Activated CD8-positive, alpha-beta T cell treated with anti-CD3 and anti-CD28 coated beads for 36 hours (primary cell): ENCODE data around the gene CCDC38. TPM values are rescaled to one million over a fixed set of nuclear protein-coding genes. Genes with fewer than 3 reads are reported as not detected.

ENCODE experiments used
- ATAC-seq: fragments of 200-7000 bp; cut with Tn5 transposase; one replicate; pipeline ENCODE4 v1.10.0; 2021; ENCODE audit warnings: mild to moderate bottlenecking, moderate library complexity
- CTCF ChIA-PET: fragments of 350-600 bp; sonication (Branson Sonifier 250); formaldehyde crosslinking; loops from one replicate; lab custom pipeline; 2021; ENCODE audit warnings: antibody characterized with exemption; lab: Charles Lee
- POLR2A ChIA-PET: fragments of 350-600 bp; sonication (Branson Sonifier 250); formaldehyde crosslinking; loops from one replicate; lab custom pipeline; 2021; ENCODE audit warnings: antibody characterized with exemption; lab: Charles Lee
- DNase-seq: peaks from one replicate; pipeline ENCODE4 v3.0.0-alpha.2; 2020
- H3K27ac Mint-ChIP-seq: one replicate; pipeline ENCODE4 v1.8.0; 2021; ENCODE audit warnings: mild to moderate bottlenecking, mixed read lengths
- H3K27me3 Mint-ChIP-seq: one replicate; pipeline ENCODE4 v1.8.0; 2021; ENCODE audit warnings: mixed read lengths
- H3K36me3 Mint-ChIP-seq: one replicate; pipeline ENCODE4 v1.8.0; 2021; ENCODE audit warnings: low read depth, mixed read lengths
- H3K4me1 Mint-ChIP-seq: one replicate; pipeline ENCODE4 v1.8.0; 2021; ENCODE audit warnings: low read depth, mixed read lengths
- H3K4me3 Mint-ChIP-seq: one replicate; pipeline ENCODE4 v1.8.0; 2021; ENCODE audit warnings: mild to moderate bottlenecking, moderate library complexity, mixed read lengths
- H3K9me3 Mint-ChIP-seq: one replicate; pipeline ENCODE4 v1.8.0; 2021; ENCODE audit warnings: mixed read lengths
- intact Hi-C: fragments of 100-400 bp; cut with micrococcal nuclease; formaldehyde crosslinking; loops from one replicate; pipeline ENCODE4 v1.10.0; 2022
- total RNA-seq, 2 experiments: library from RNA; stranded (reverse); gene quantifications; one replicate each; pipeline ENCODE4 v1.2.3, GENCODE V29; 2021
- TF ChIP-seq, protein P1 (sequence below): fragments of 200-600 bp; IDR thresholded peaks from one replicate; pipeline ENCODE4 v1.8.0; 2022; ENCODE audit warnings: antibody characterized with exemption, mild to moderate bottlenecking

CCDC38 gene
- total RNA-seq, 2 experiments from 2014 or later, result 0.18 to 0.34 TPM

DNA sequence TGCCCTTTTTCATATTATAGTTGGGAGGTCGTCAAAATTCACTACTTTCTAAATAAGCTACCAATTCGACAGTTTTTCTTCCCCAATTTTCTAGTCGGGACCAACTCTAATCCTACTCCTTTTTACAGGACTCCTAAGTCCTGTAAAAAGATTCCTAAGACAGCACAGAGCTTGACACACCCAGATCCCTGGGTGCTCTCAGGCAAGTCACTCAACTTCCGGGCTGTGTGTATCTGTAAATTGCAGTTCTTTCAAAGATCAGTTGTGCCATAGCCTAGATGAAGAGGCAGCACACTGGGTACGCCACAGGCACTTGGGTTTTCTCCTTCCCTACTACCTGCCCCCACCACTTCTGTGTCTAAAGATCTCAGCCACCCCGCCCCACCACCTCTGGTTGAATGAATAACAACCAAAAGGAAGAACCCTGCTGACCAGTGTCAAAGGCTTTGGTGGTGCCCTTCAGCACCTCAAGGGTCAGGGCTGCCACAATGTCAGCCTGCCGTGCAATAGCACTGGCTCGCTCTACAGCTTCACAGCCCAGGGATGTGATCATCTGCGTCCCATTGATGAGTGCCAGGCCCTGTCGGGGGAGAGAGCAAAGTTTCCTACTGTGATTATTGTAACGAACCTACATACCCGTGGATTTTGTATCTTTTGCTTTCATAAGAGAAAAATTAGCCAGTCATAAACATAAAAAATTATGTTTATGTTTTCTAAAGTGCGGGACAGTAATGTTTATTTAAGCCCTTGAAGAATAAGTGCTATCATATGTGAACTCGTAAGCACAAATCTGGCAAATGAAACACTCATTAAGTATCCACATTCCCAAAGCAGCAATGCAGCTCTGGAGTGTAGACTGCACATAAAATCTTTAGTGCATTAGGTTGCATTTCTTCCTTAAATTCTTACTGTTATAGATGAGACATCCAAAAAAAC, 44.5 kb upstream of the CCDC38 start:
- Mint-ChIP-seq H3K36me3 (no peaks in the 10 kb centered on the region), H3K27ac (no peak overlapping the region), H3K9me3 (no peaks in the 10 kb centered on the region), H3K27me3 (no peaks in the 10 kb centered on the region), H3K4me3 (no peak overlapping the region), H3K4me1 (no peaks in the 10 kb centered on the region)
- DNase-seq (no peak), ATAC-seq (no peak)
- POLR2A ChIA-PET, result no interaction called here
- CTCF ChIA-PET, result interaction anchor here (0.9 to 3.9 kb wide), 2 partner anchors 11 to 67 kb away, joined by 4 to 27 read pairs; no protein-coding TSS in a partner anchor
- TF ChIP-seq, protein P1, sequence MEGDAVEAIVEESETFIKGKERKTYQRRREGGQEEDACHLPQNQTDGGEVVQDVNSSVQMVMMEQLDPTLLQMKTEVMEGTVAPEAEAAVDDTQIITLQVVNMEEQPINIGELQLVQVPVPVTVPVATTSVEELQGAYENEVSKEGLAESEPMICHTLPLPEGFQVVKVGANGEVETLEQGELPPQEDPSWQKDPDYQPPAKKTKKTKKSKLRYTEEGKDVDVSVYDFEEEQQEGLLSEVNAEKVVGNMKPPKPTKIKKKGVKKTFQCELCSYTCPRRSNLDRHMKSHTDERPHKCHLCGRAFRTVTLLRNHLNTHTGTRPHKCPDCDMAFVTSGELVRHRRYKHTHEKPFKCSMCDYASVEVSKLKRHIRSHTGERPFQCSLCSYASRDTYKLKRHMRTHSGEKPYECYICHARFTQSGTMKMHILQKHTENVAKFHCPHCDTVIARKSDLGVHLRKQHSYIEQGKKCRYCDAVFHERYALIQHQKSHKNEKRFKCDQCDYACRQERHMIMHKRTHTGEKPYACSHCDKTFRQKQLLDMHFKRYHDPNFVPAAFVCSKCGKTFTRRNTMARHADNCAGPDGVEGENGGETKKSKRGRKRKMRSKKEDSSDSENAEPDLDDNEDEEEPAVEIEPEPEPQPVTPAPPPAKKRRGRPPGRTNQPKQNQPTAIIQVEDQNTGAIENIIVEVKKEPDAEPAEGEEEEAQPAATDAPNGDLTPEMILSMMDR, result no peak
- intact Hi-C loops, result no loop called here

DNA sequence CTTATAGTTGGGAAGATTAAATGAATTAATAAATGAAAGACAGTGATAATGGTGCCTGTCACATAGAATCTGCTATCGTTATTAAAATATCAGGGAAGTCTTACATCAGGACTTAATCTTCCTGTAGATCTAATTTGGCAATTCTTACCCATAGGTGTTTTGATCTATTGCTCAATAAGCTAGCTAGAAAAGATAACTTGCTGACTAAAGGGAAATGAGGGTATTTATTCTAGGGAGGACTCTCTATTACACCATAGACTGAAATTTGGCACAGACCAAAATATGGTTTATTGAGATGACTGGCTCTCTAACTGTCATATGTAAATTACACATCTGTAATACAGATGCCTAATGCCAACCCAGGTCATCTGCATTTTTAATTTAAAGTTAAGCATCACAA, 42.3 kb upstream of the CCDC38 start:
- Mint-ChIP-seq H3K4me1 (no peaks in the 10 kb centered on the region), H3K27me3 (no peaks in the 10 kb centered on the region), H3K9me3 (no peaks in the 10 kb centered on the region), H3K4me3 (no peak overlapping the region), H3K36me3 (no peaks in the 10 kb centered on the region), H3K27ac (no peak overlapping the region)
- TF ChIP-seq, protein P1, result no peak
- ATAC-seq, result no peak
- CTCF ChIA-PET, result no interaction called here
- no peak for DNase-seq
- POLR2A ChIA-PET, result no interaction called here
- intact Hi-C loops, result no loop called here

DNA sequence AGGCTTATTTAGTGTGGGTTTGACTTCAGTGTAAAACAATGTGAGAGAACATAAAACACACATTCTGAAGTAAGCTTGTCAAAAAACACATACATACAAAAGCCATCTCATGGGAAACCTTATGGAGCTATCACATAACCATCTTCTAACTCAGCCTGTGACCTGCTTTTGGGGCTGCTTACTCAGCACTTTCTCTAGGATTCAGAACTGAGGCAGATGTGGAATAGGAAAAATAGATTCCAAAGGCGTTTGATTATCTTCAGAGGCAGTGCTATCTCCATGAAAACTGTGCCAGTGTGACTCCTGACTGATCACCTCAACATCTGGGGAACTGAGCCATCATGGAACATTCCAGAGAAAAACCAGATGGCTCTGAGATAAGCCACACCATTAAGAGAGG, 40.2 kb upstream of the CCDC38 start:
- no peaks in the 10 kb centered on the region for H3K9me3 Mint-ChIP-seq
- CTCF ChIA-PET, result interaction anchor here (1.0 kb wide), 1 partner anchor 16 kb away, joined by 3 read pairs; no protein-coding TSS in a partner anchor
- no peak overlapping the region for H3K4me3 Mint-ChIP-seq
- no peak for DNase-seq
- TF ChIP-seq, protein P1, result no peak
- intact Hi-C loops, result no loop called here
- no peaks in the 10 kb centered on the region for H3K27me3 Mint-ChIP-seq
- no peak for ATAC-seq
- no peak overlapping the region for H3K27ac Mint-ChIP-seq
- POLR2A ChIA-PET, result no interaction called here
- no peaks in the 10 kb centered on the region for H3K36me3 Mint-ChIP-seq
- H3K4me1 Mint-ChIP-seq, result no peaks in the 10 kb centered on the region

DNA sequence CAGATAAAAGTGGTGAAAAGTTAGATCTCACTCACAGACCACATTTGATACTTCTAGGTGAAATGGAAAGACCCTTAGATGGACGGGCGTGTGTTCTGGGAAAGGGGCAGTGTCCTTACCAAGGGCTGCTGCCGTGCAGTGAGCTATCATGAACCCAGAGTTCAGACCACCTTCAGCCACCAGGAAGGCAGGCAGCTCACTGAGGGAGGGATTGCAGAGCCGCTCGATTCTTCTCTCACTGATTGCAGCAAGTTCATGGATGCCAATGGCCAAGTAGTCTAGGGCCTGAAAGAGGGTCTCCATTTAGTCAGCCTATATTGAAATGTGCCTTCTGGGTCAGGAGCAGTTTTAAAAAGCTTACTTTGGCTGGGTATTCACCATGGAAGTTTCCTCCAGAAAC, 38.0 kb upstream of the CCDC38 start:
- Mint-ChIP-seq H3K4me3 (no peak overlapping the region), H3K27ac (no peak overlapping the region), H3K36me3 (no peaks in the 10 kb centered on the region), H3K9me3 (no peaks in the 10 kb centered on the region), H3K27me3 (no peaks in the 10 kb centered on the region), H3K4me1 (no peaks in the 10 kb centered on the region)
- TF ChIP-seq, protein P1, result no peak
- ATAC-seq, result no peak
- intact Hi-C loops, result no loop called here
- no peak for DNase-seq
- POLR2A ChIA-PET, result no interaction called here
- CTCF ChIA-PET, result no interaction called here

DNA sequence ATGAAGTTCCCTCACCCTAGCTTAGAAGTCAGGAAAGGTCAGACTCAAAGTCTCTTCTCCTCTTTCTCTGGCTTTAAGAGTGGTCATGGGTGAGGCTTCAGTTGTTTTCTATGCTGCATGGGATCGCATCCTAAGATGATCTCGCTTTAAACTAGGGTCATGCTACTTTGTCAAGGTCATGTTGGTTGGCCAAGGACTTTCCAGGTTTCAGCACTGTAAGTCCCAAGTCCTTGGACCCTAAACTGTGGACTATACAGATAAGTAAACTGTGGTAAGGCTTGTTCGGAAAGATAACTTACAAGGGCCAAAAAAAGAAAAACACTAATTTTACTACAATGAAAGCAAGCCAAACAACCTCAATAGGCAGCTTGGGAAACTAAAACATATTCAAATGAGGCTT, 36.4 kb upstream of the CCDC38 start:
- Mint-ChIP-seq H3K36me3 (no peaks in the 10 kb centered on the region), H3K27me3 (no peaks in the 10 kb centered on the region), H3K9me3 (no peaks in the 10 kb centered on the region), H3K4me1 (no peaks in the 10 kb centered on the region), H3K4me3 (no peak overlapping the region), H3K27ac (no peak overlapping the region)
- CTCF ChIA-PET, result interaction anchor here (1.0 kb wide), 1 partner anchor 20 kb away, joined by 4 read pairs; no protein-coding TSS in a partner anchor
- no peak for DNase-seq
- intact Hi-C loops, result no loop called here
- POLR2A ChIA-PET, result interaction anchor here (0.9 kb wide), 1 partner anchor 76 kb away, joined by 3 read pairs; no protein-coding TSS in a partner anchor
- TF ChIP-seq, protein P1, result no peak
- no peak for ATAC-seq
